Stimulated activated CD4-positive, alpha-beta T cell treated with anti-CD3 and anti-CD28 coated beads, TNF-alpha, amount 100 ng/mL, for 48 hours (primary cell): ENCODE results near the gene TTL.
"Not testable (repeated sequence)": the region's sequence is repeated elsewhere in the genome, so short reads cannot be mapped to it uniquely, and the experiment has no call there.

Experiments used
- DNase-seq, 3 donors: peaks; one replicate each; pipeline ENCODE4 v3.0.0-alpha.2; 2020; ENCODE audit warnings: low read depth in 3 of 3

The TTL gene

DNA sequence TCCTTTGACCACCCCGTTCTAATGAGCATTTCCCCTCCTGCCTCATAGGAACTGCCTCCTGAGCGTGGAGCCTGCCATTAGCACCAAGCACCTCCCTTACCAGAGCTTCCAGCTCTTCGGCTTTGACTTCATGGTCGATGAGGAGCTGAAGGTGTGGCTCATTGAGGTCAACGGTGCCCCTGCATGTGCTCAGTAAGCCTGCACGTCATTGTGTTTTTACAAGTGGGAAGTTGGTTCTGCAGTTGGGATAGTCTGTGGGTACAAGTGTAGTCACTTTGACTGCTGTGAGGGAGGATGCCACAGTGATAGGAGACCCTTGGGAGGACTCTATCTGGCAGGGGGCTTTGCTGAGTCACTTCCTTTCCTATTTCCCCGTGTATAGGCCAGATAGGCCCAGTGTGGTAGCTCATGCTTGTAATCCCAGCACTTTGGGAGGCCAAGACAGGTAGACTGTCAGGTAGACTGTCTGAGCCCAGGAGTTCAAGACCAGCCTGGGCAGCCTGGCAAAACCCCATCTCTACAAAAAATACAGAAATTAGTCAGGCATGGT, 38.4 kb downstream of the TTL start:
- DNase-seq: no peak

GRCh38 chr2:112523291-112523777, 41.4 kb downstream of the TTL start:
- no peak for DNase-seq

DNA sequence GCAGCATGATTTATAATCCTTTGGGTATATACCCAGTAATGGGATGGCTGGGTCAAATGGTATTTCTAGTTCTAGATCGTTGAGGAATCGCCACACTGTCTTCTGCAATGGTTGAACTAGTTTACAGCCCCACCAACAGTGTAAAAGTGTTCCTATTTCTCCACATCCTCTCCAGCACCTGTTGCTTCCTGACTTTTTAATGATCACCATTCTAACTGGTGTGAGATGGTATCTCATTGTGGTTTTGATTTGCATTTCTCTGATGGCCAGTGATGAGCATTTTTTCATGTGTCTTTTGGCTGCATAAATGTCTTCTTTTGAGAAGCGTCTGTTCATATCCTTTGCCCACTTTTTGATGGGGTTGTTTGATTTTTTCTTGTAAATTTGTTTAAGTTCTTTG, 42.3 kb downstream of the TTL start:
- DNase-seq: not testable (repeated sequence)

DNA sequence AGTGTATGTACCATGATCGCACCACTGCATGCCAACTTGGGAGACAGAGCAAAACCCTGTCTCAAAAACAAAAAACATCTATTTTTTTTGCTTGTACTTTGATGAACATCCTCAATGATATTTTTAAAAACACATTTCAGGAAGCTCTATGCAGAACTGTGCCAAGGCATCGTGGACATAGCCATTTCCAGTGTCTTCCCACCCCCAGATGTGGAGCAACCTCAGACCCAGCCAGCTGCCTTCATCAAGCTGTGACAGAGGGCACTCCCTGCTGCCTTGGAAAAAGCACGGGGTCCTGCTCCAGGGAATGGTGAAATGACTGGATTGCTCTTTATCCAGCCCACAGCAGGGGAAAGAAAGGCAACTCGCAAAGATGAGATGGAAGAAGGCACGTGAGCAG, 46.6 kb downstream of the TTL start:
- no peak for DNase-seq

DNA sequence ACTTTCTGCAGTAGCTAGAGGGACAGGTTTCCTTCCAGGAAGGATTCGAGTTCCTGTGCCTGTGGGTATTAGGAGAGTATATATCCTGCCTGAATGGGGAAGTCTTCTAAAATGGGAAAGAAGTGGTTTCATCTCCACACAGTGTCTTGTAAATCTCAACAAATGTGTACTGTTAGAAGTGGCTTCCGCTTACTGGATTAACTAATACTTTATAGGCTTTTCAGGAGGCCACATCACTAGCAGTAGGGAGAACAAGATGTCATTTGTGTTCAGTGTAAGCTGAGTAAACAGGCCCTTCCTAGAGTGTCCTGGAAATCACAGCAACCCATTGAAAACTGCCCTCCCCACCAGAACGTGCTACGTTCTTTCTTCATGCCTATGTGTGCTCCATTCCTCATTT, 47.8 kb downstream of the TTL start:
- DNase-seq: no peak

- no peak for DNase-seq
Observed at GRCh38 chr2:112530728-112531127, 48.8 kb downstream of the TTL start.

DNA sequence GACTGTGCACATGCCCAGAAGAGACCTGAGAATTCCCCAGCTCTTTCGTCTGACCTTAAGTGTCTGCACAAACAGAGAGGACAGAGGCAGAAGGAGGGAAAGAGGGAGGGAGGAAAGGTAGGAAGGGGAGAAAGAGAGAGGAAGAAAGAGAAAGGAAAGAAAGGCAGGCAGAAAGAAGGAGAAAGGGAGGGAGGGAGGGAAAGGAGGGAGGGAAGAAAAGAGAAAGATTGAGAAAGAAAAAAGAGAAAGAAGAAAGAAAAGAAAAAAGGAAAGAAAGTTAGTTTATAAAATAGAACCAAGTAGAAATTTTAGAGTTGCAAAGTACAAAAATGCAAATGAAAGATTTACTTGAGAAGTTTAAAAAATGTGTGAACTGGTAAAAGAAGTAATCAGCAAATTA, 52.9 kb downstream of the TTL start:
- DNase-seq: no peak

DNA sequence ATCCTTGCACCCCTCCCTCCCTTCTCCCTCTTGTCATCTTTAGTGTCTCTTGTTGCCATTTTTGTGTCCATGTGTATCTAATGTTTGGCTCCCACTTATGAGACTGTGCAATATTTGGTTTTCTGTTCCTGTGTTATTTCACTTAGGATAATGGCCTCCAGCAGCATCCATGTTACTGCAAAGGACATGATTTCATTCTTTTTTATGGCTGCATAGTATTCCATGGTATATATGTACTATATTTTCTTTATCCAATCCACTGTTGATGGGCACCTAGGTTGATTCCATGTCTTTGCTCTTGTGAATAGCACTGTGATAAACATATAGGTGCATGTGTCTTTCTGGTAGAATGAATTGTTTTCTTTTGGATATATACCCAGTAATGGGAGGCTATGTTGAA, 54.7 kb downstream of the TTL start:
- DNase-seq: not testable (repeated sequence)

GRCh38 chr2:112539306-112539705, 57.4 kb downstream of the TTL start:
- no peak for DNase-seq

DNA sequence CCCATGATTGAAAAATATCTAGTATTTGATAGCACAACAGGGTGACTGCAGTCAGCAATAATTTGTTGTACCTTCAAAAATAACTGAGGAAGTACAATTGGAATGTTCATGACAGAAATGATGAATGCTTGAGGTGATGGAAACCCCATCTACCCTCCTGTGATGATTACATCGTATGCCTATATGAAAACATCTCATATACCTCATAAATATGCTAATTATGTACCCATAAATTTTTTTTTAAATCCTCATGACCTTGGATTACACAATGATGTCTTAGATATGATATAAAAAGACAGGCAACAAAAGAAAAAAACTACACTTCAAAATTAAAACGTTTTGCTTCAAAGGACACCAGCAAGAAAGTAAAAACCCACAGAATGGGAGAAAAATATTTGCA, 59.0 kb downstream of the TTL start:
- DNase-seq: no peak

- peak in 2 of 3 donors; percentile 53 to 61 for DNase-seq
Observed at GRCh38 chr2:112541315-112542122, 59.6 kb downstream of the TTL start.

GRCh38 chr2:112542123-112542983, 60.4 kb downstream of the TTL start, which contains the start of gene POLR1B:
TSS of gene POLR1B (plus strand) at chr2:112542465. CDS start at chr2:112542495, 30 bp downstream.
- peak; percentile 54 to 74 (median 63) for DNase-seq

- DNase-seq: peak in 1 of 3 donors; percentile 11
Observed at GRCh38 chr2:112542984-112543661, 61.2 kb downstream of the TTL start.

GRCh38 chr2:112547333-112547732, 65.4 kb downstream of the TTL start:
- DNase-seq: no peak

DNA sequence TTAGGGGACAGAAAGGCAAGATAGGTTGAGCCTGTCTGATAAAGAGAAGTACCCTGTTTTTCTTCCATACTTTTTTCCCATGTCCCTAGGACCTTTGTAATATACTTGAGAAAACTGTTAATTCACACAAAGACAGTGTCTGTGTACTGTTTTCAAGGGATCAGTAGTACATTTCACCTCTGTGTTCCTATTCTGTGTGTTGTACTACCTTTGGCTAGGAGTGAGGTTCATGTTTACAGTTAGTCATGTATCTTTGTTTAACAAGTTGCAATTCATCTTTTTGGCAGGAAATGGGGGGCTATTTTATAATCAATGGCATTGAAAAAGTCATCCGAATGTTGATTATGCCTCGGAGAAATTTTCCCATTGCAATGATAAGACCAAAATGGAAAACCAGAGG, 67.0 kb downstream of the TTL start:
- DNase-seq: no peak

- no peak for DNase-seq
Observed at GRCh38 chr2:112566104-112566503, 84.1 kb downstream of the TTL start.

DNA sequence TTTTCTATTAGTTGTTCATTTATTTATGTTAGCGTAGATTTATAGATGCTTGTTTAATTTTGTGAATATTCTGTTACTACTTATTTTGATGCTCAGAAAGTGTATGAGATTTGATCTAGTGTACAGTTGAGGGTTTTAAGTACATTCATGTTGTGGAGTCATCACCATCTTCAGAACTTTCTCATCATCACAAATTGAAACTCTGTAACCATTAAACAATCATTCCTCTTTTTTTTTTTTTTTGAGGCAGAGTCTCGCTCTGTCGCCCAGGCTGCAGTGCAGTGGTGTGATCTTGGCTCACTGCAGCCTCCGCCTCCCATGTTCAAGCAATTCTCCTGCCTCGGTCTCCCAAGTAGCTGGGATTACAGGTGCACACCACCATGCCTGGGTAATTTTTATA, 84.6 kb downstream of the TTL start:
- not testable (repeated sequence) for DNase-seq

DNA sequence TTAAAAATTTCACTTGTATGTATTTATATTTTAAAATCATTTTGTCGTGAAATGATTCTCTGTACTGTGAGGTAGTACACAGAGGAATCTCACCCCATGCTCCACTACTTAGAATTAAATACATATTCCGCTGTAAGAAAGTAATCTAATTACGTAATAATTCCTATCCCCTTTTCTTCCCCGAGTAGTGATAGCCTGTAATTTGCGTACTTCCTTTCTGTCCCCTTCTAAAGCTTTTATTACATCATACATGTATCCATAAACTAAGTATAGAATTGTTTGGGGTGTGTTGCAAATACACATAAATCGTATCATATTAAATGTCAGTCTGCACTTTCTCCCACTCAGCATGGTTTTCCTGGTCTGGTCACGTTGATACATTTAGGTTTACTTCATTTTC, 90.0 kb downstream of the TTL start:
- DNase-seq: no peak

GRCh38 chr2:112577756-112578155, 95.8 kb downstream of the TTL start:
- no peak for DNase-seq

DNA sequence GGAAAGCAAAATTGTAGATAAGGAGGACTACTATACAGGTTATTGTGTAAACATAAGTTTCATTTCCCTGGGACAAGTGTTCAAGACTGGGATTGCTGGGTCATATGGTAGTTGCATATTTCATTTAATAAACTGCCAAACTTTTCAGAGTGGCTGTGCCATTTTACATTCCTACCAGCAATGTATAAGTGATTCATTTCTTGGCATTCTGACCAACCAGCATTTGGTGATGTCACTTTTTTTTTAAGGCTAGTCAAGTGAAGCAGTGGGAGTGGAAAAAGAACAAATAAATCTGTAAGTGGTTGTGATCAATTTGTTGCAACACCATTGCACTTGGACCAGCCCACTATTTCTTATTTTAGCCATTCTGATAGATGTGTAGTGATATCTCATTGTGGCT, 97.3 kb downstream of the TTL start:
- no peak for DNase-seq

DNA sequence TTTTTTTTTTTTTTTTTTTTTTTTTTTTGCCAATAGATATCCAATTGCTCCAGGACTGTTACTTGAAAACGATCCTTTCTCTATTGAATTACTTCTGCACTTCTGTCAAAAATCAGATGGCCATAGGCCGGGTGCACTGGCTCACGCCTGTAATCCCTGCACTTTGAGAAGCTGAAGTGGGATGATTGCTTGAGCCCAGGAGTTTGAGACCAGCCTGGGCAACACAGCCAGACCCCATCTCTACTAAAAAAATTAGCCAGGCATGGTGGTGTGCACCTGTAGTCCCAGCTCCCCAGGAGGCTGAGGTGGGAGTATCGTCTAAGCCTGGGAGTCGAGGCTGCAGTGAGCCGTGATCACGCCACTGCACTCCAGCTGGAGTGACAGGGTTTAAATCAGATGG, 98.1 kb downstream of the TTL start:
- DNase-seq: no peak

DNA sequence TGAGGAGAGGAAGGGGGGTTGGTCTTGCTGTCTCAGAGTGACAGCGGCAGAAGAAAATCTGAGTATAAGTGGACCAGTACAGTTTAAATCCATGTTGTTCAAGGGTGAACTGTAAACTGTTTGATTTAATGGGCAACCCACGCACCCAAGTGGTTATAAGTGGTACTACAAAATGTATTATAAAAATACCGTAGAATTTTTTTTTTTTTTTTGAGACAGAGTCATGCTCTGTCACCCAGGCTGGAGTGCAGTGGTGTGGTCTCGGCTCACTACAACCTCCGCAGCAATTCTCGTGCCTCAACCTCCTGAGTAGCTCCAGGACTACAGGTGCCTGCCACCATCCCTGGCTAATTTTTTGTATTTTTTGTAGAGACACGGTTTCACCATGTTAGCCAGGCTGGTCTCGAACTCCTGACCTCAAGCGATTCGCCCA, 100.4 kb downstream of the TTL start:
- peak in 2 of 3 donors; percentile 11 to 31 for DNase-seq
